Thoracic aorta (tissue), 2 donors: ENCODE results near the gene DLG1. TPM values are rescaled to one million over a fixed set of nuclear protein-coding genes. Genes with fewer than 3 reads are reported as not detected.

Source experiments
- ATAC-seq: fragments of 150-250 bp; one replicate; pipeline ENCODE4 v1.8.0; 2017; ENCODE audit warnings: low read depth; ENCODE audit not compliant: insufficient number of reproducible peaks, low FRiP score
- DNase-seq: peaks from one replicate; pipeline ENCODE4 v3.0.0-alpha.2; 2020; ENCODE audit warnings: low spot score
- H3K27ac ChIP-seq, 2 donors: fragments of 200-600 bp; sonication (generic); 1 replicate in 1 of 2; 2 replicates in 1 of 2; pipeline ENCODE4 v1.5.1; 2016; ENCODE audit warnings: mild to moderate bottlenecking in 2 of 2, moderate library complexity in 2 of 2
- H3K27me3 ChIP-seq: fragments of 200-600 bp; sonication (generic); replicated peaks from 2 replicates; pipeline ENCODE4 v1.6.0; 2016; ENCODE audit warnings: mild to moderate bottlenecking; ENCODE audit not compliant: insufficient read depth
- H3K36me3 ChIP-seq: fragments of 200-600 bp; sonication (generic); one replicate; pipeline ENCODE4 v1.5.1; 2016
- H3K4me1 ChIP-seq, 2 donors: fragments of 200-600 bp; sonication (generic); 1 replicate in 1 of 2; 2 replicates in 1 of 2; pipeline versions ENCODE4 v1.5.1 to v1.6.0; 2016; ENCODE audit warnings: low read depth in 2 of 2, mild to moderate bottlenecking in 1 of 2; ENCODE audit not compliant: control insufficient read depth in 1 of 2
- H3K4me3 ChIP-seq: fragments of 200-600 bp; sonication (generic); 2 replicates; pipeline ENCODE4 v1.5.1; 2016; ENCODE audit warnings: mild to moderate bottlenecking
- H3K9me3 ChIP-seq: fragments of 200-600 bp; sonication (generic); 2 replicates; pipeline ENCODE4 v1.5.1; 2016
- CTCF ChIP-seq: fragments of 200-600 bp; sonication (generic); IDR thresholded peaks from one replicate; pipeline ENCODE4 v1.5.1; 2019; ENCODE audit warnings: antibody characterized with exemption
- total RNA-seq, 2 donors: library from RNA; depleted of rRNA; stranded (reverse); fragments of >200 nt; gene quantifications; one replicate each; pipeline versions ENCODE4 v1.1.0 to v1.2.3, GENCODE V29; 2016

DLG1 gene
- total RNA-seq, 2 donors from 2014 or later, result 46.4 to 67.8 TPM

DNA sequence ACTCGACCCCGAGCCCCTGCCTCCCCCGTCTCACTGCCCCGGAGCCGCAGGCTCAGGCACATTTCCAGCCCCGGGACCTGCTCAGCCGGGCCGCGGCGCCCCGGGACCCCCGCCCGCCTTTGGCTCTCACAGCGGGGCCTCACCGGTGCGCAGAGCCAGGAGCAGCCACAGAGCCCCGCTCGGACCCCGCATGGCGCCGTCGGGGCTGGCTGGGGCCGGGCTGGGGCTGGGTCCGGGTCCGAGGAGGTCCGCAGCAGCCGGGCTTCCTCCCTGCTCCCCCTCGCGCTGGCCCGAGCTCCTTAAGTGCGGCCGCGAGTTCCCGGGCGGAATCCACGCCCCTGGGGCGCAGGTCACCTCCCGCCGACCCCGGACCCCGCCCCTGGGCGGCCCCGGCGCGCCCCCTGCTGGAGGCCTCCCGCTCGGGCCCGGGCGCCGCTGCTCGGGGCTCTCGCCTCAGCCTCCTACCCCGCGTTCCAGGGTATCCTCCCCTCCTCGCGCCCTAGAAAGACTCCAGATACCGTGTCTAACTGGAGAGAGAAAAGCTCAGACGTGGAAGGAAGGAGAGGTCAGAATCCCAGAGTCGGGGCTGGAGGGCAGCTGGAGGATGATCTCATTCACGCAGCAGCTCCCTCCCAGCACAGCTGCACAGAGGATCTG, 268.8 kb downstream of the DLG1 start, which contains the start of gene MELTF:
Gene MELTF, minus strand, starts transcription at position 307 of the 657 bp plus-strand sequence. Its CDS starts 115 bp downstream, at position 192.
- TF ChIP-seq CTCF, result peak; percentile 65
- peaks cover 4% of the 10 kb centered on the region for H3K27me3 ChIP-seq
- ATAC-seq (no peak), DNase-seq (no peak)
- peak within 1 kb of the TSS; percentile 75 for H3K4me3 ChIP-seq
- H3K4me1 ChIP-seq, result peaks cover 7 to 25% of the 10 kb centered on the region in 2 donors
- H3K27ac ChIP-seq, result no peak within 1 kb of the TSS
- no peaks in the 10 kb centered on the region for H3K9me3 ChIP-seq
- no peaks in the 10 kb centered on the region for H3K36me3 ChIP-seq

DNA sequence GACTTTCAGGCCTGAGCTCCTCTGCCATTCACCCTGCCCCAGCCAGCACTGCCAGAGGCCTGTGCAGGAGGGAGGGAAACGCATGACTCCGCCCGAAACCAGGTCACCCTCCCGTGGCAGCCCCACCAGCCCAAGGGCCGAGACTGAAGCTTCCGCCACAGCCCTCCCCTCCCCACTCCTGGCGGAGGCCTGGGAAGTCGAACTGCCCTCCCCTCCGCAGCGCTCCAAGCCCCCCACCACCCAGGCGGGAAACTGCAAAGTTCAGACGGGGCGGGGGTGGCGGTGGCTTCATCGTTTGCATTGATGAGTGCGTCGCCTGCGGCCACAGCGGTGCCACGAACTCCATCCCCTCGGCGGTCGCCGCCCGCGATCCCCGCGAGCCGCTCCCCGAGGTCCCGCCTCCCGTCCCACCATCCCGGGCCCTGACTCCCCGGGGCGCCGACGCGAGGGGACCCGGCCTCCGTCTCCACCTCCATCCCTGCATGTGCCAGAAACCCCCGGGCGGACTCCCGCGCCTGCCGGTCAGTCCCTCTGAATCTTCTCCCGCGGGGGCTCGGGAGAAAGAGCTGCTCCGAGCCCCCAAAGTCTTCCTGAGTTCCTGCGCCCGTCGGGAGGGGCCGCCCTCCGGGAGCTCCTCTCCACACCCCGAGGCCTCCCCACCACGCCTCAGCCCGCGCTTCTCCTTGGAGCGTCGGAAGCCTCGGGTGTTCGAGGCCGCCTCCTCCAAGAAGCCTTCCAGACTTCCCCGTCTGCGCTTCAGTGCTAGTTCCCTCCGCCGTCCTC, 269.5 kb downstream of the DLG1 start:
- no peak for TF ChIP-seq CTCF
- no peak for DNase-seq
- Histone ChIP-seq H3K4me1 (peaks cover 7 to 25% of the 10 kb centered on the region in 2 donors), H3K9me3 (no peaks in the 10 kb centered on the region), H3K36me3 (no peaks in the 10 kb centered on the region), H3K27ac (no peak overlapping the region), H3K4me3 (peak overlapping the region; percentile 75), H3K27me3 (peaks cover 4% of the 10 kb centered on the region)
- no peak for ATAC-seq

- H3K27ac ChIP-seq, result no peak overlapping the region
- H3K36me3 ChIP-seq, result no peaks in the 10 kb centered on the region
- H3K9me3 ChIP-seq, result no peaks in the 10 kb centered on the region
- peaks cover 7 to 25% of the 10 kb centered on the region in 2 donors for H3K4me1 ChIP-seq
- peak overlapping the region; percentile 75 for H3K4me3 ChIP-seq
- peaks cover 4% of the 10 kb centered on the region for H3K27me3 ChIP-seq
- ATAC-seq, result no peak
- TF ChIP-seq CTCF, result no peak
- DNase-seq, result no peak
These were observed 270.3 kb downstream of the DLG1 start for GRCh38 chr3:197027896-197028727.

DNA sequence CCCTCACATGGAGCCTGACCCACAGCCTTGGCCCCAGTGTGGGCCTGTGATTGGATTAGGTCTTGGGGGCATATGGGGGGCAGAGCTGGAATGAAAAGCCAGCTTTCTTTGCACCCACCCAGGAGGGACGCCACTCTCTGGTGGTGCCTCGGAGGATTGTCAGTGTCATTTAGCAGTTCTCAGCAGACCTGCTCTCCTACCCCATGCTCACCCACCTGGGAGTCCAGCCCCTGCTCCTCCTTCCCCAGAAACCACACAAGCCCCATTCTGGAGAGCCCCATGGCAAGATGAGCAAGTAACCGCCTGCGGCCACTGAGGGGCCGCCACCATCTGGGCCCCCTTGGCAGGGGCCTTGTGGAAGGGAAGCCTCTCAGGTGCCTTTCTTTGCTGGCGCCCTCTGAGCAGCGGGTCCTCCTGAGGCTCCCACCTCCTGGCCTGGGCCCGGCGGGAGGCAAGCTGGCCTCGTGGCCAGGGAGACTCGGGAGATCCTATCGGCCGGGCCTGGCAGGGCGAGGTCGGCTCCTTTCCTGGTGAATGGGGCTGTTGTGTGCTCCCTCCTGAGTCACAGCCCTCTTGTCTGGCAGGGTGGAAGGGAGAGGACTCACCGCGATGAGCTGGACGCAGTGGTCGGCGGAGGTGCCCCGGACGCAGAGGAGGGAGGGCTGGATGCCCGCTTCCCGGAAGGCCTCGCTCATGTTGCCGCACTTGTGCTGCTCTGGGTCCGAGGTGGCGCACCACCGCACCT, 271.1 kb downstream of the DLG1 start:
- H3K9me3 ChIP-seq, result no peaks in the 10 kb centered on the region
- ATAC-seq (no peak), DNase-seq (no peak)
- no peaks in the 10 kb centered on the region for H3K36me3 ChIP-seq
- H3K27ac ChIP-seq, result no peak overlapping the region
- no peak for TF ChIP-seq CTCF
- H3K4me1 ChIP-seq, result peaks cover 7 to 25% of the 10 kb centered on the region in 2 donors
- H3K27me3 ChIP-seq, result peaks cover 4% of the 10 kb centered on the region
- H3K4me3 ChIP-seq, result no peak overlapping the region
